ENCODE results near the gene BCAS3.
A peak's percentile ranks its signal among the peaks of the same experiment; 100 is the strongest.

BCAS3 gene

DNA sequence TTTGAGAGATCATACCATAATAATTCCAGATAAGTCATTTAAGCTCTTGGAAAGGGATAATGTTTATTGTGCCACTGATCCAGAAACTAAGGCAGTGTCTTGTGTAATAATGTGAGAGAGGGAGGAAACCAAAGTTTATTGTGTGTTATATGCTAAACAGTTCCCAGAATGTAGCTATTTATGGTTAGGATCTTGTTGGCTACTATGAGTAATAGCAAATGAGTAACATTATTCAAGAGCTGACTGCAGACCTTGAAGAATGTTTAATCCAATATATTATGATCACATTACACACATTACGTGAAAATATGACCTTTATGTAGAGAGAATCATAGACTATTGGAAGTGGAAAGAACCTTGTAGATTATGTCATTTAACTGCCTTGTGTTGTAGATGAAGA is 139.5 kb downstream of the BCAS3 start:
- H3K4me3 ChIP-seq (replicated peaks in 1 of 2; ENCODE audit: low read depth in 2 of 2, low read length in 2 of 2): no peak overlapping the region
- no peak for TF ChIP-seq CTCF (IDR thresholded peaks at IDR 0.05; ENCODE audit: low read depth, low read length)
- DNase-seq (ENCODE audit: low read depth in 2 of 2): peak; percentile 79 to 94

DNA sequence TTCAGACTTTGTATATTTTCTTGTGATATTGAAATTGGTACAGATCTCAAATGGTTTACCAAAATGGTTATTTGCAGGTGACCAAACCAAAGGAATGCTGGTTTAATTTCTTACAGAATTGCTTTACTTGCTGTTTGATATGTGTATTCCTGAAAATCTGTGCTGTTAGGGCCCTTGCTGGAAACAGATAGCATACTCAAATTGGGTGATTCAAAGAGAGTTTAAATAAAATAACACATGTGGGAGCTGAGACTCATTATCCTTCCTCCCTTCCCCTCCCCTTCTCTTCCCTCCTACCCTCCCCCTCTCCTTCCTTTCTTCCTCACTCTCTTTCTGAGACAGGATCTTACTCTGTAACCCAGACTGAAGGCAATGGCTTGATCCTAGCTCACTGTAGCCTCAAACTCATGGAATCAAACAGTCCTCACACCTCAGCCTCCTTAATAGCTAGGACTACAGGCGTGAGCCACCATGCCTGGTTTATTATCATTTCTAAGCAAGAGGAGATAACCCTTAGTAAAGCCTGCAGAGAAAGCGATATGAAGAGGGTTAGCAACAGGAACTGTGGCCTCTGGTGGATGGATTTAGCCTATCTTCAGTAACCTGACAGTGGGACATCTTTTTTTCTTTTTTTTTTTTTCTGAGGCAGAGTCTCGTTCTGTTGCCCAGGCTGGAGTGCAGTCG is 141.9 kb downstream of the BCAS3 start:
- no peak for DNase-seq (ENCODE audit: low read depth in 2 of 2)
- H3K4me3 ChIP-seq (replicated peaks in 1 of 2; ENCODE audit: low read depth in 2 of 2, low read length in 2 of 2): no peak overlapping the region
- TF ChIP-seq CTCF (IDR thresholded peaks at IDR 0.05; ENCODE audit: low read depth, low read length): no peak

DNA sequence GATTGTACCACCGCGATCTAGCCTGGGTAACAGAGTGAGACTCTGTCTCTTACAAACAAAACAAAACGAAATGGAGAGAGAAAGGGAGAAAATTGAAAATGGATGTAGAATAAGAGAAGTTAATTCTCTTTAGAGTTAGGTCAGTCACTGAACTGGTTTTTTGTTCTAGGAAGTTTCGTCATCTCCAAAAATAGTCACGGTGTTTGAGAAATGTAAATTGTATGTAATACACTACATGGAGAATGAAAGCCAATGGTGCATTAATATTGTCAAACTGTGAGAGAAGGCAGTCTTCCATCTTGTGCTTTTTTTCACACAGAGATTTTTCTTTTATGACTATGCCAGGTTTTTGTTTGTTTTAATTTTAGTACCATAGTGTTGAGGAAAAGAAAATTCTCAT is 145.9 kb downstream of the BCAS3 start:
- no peak for TF ChIP-seq CTCF (IDR thresholded peaks at IDR 0.05; ENCODE audit: low read depth, low read length)
- H3K4me3 ChIP-seq (replicated peaks in 1 of 2; ENCODE audit: low read depth in 2 of 2, low read length in 2 of 2): no peak overlapping the region
- no peak for DNase-seq (ENCODE audit: low read depth in 2 of 2)

- no peak for DNase-seq (ENCODE audit: low read depth in 2 of 2)
- H3K4me3 ChIP-seq (replicated peaks in 1 of 2; ENCODE audit: low read depth in 2 of 2, low read length in 2 of 2): no peak overlapping the region
- TF ChIP-seq CTCF (IDR thresholded peaks at IDR 0.05; ENCODE audit: low read depth, low read length): no peak
Observed at GRCh38 chr17:60825351-60825750, 147.7 kb downstream of the BCAS3 start.

DNA sequence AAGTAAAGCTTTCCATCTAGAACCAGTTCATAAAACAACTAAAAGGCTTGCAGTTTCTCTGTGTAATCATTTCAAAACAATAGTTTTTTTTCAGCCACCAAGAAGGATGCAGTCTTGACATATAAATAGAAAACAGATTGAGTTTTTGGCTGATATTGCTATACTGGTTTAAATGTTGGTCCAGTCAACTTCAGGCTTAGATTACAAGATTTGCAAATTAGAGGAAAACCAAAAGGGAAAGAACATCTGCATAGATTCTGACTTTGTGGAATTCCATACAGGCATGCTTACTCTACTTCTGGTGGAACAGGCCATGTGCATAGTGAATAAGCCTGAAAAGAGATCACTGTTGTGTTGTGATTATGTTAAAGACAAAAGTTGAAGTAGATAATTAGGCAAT is 150.3 kb downstream of the BCAS3 start:
- H3K4me3 ChIP-seq (replicated peaks in 1 of 2; ENCODE audit: low read depth in 2 of 2, low read length in 2 of 2): no peak overlapping the region
- DNase-seq (ENCODE audit: low read depth in 2 of 2): peak in 1 of 2 donors; percentile 2
- no peak for TF ChIP-seq CTCF (IDR thresholded peaks at IDR 0.05; ENCODE audit: low read depth, low read length)

- no peak overlapping the region for H3K4me3 ChIP-seq (replicated peaks in 1 of 2; ENCODE audit: low read depth in 2 of 2, low read length in 2 of 2)
- no peak for DNase-seq (ENCODE audit: low read depth in 2 of 2)
- no peak for TF ChIP-seq CTCF (IDR thresholded peaks at IDR 0.05; ENCODE audit: low read depth, low read length)
Observed at GRCh38 chr17:60832151-60832585, 154.5 kb downstream of the BCAS3 start.

DNA sequence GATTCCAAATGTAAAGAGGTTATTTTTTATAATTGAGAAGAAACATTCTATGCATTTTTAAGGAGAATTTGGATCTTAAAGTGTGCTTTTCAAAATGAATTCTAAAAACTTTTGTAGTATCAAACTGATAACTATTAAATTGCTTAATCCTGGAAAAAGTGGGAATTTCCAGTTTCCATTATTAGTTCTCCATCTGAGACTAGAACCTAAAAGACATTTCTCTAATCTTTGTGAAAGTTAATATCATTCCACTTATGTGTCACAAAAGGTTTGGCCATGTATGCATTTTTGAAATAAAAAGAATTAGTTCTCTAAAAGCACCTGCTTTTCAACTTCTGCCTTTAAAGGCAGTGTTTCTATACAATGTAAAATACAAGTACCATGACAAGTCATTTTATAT is 155.0 kb downstream of the BCAS3 start:
- no peak for DNase-seq (ENCODE audit: low read depth in 2 of 2)
- TF ChIP-seq CTCF (IDR thresholded peaks at IDR 0.05; ENCODE audit: low read depth, low read length): no peak

More for the DNA sequence above, 155.0 kb downstream of the BCAS3 start:
- no peak overlapping the region for H3K4me3 ChIP-seq (replicated peaks in 1 of 2; ENCODE audit: low read depth in 2 of 2, low read length in 2 of 2)
